NCI-H146 (cell line): ENCODE measurements around the gene LDAF1.
"Not testable (repeated sequence)": the region's sequence is repeated elsewhere in the genome, so short reads cannot be mapped to it uniquely, and the experiment has no call there.

Source experiments
- DNase-seq: peaks from one replicate; lab custom pipeline; 2025; lab: John Stamatoyannopoulos, UW

The LDAF1 gene

GRCh38 chr16:21158208-21159110 lies at the start of gene LDAF1:
Gene LDAF1 (plus strand): TSS chr16:21158674. CDS start chr16:21161183, 2,509 bp downstream.
- DNase-seq = peak; percentile 45

GRCh38 chr16:21115551-21115950 lies 42.9 kb upstream of the LDAF1 start:
- DNase-seq = not testable (repeated sequence)

- no peak for DNase-seq
These were observed 42.3 kb upstream of the LDAF1 start for GRCh38 chr16:21116148-21116693.

GRCh38 chr16:21117567-21117966 lies 40.9 kb upstream of the LDAF1 start:
- DNase-seq = no peak

- no peak for DNase-seq
These were observed 37.4 kb upstream of the LDAF1 start for GRCh38 chr16:21120976-21121520.

- no peak for DNase-seq
These were observed 33.3 kb upstream of the LDAF1 start for GRCh38 chr16:21125191-21125590.

GRCh38 chr16:21126518-21126917 lies 32.0 kb upstream of the LDAF1 start:
- DNase-seq = peak; percentile 14

GRCh38 chr16:21128991-21129390 lies 29.5 kb upstream of the LDAF1 start:
- no peak for DNase-seq

- no peak for DNase-seq
These were observed 27.7 kb upstream of the LDAF1 start for GRCh38 chr16:21130811-21131210.

GRCh38 chr16:21134053-21134452 lies 24.4 kb upstream of the LDAF1 start:
- DNase-seq = no peak

GRCh38 chr16:21145738-21146137 lies 12.7 kb upstream of the LDAF1 start:
- no peak for DNase-seq

- no peak for DNase-seq
These were observed 8.0 kb upstream of the LDAF1 start, which contains the start of gene DNAH3 for GRCh38 chr16:21150375-21151001. Gene DNAH3 (minus strand): TSS chr16:21150846. CDS start chr16:21150319, 527 bp downstream.

GRCh38 chr16:21152160-21153030 lies 6.1 kb upstream of the LDAF1 start:
- not testable (repeated sequence) for DNase-seq

- not testable (repeated sequence) for DNase-seq
These were observed 5.2 kb upstream of the LDAF1 start for GRCh38 chr16:21153124-21153729.

- not testable (repeated sequence) for DNase-seq
These were observed 2.5 kb upstream of the LDAF1 start for GRCh38 chr16:21156011-21156410.

GRCh38 chr16:21156767-21157467 lies 1.6 kb upstream of the LDAF1 start:
- DNase-seq = peak; percentile 50

- DNase-seq = no peak
These were observed 842 bp upstream of the LDAF1 start for GRCh38 chr16:21157632-21158031.

- no peak for DNase-seq
These were observed 942 bp downstream of the LDAF1 start for GRCh38 chr16:21159281-21159951.

GRCh38 chr16:21160276-21160675 lies 1.8 kb downstream of the LDAF1 start:
- no peak for DNase-seq

- DNase-seq = no peak
These were observed 2.7 kb downstream of the LDAF1 start for GRCh38 chr16:21161211-21161610.
